K562 (cell line): Measurements from ENCODE around the gene ADCY5. TPM values are rescaled to one million over a fixed set of nuclear protein-coding genes. Genes with fewer than 3 reads are reported as not detected.

Experiments used
- ATAC-seq: fragments of 200-7000 bp; cut with Tn5 transposase; 3 replicates; pipeline ENCODE4 v1.9.1; 2020; ENCODE audit warnings: moderate library complexity
- BruUV-seq: library from RNA; stranded (reverse); fragments of 400-500 nt; replicated peaks from 2 replicates; lab custom pipeline; 2021; lab: Mats Ljungman, UMichigan
- CTCF ChIA-PET: fragments of 300-600 bp; formaldehyde crosslinking; extraction: SDS; loops from one replicate; lab custom pipeline; 2021; ENCODE audit warnings: low intra/inter-chr PET ratio; lab: Yijun Ruan, JAX
- POLR2A ChIA-PET: fragments of 300-600, 350-650 bp; sonication (Branson Sonifier 250); formaldehyde crosslinking; extraction: SDS; loops from one replicate; lab custom pipeline; 2021; ENCODE audit warnings: antibody characterized with exemption, inconsistent platforms; lab: Yijun Ruan, JAX
- DNase-seq, 4 experiments: peaks; one replicate each; pipeline versions ENCODE4 v3.0.0 to v3.0.0-alpha.2; 2011 to 2018; ENCODE audit warnings: low spot score in 3 of 4, mixed read lengths in 3 of 4; ENCODE audit errors: extremely low read depth in 1 of 4
- FAIRE-seq: peaks from 2 replicates; lab custom pipeline; 2011; peaks lifted over from hg19 to GRCh38; lab: Jason Lieb, UNC
- H2AFZ ChIP-seq: 2 replicates; pipeline ENCODE4 v1.6.0; 2011; ENCODE audit warnings: low read depth, low read length, control low read depth, inconsistent platforms
- H3K27ac ChIP-seq: fragments of 200-600 bp; 3 replicates; pipeline ENCODE4 v1.8.0; 2011; ENCODE audit warnings: low read depth, mild to moderate bottlenecking, control low read depth, inconsistent platforms, low read length, moderate library complexity, mixed read lengths; ENCODE audit errors: extremely low read depth
- H3K27me3 ChIP-seq, 2 experiments: fragments of 300-600 bp in 1 of 2; 2 replicates in 1 of 2; 3 replicates in 1 of 2; pipeline versions ENCODE4 v1.6.0 to v1.8.0; 2011; ENCODE audit warnings: inconsistent platforms in 2 of 2, low read length in 2 of 2, mild to moderate bottlenecking in 1 of 2, mixed read lengths in 1 of 2, moderate library complexity in 1 of 2; ENCODE audit not compliant: control insufficient read depth in 2 of 2, insufficient read depth in 2 of 2
- H3K36me3 ChIP-seq: fragments of 300-600 bp; 3 replicates; pipeline ENCODE4 v1.8.0; 2011; ENCODE audit warnings: mild to moderate bottlenecking, low read length, inconsistent platforms; ENCODE audit not compliant: control insufficient read depth, insufficient read depth
- H3K4me1 ChIP-seq, 2 experiments: fragments of 200-600 bp in 1 of 2; replicated peaks in 1 of 2; 2 replicates in 1 of 2; 3 replicates in 1 of 2; pipeline versions ENCODE4 v1.5.1 to v1.8.0; 2011; ENCODE audit warnings: inconsistent platforms in 2 of 2, low read length in 2 of 2, mild to moderate bottlenecking in 1 of 2, mixed read lengths in 1 of 2, moderate library complexity in 1 of 2; ENCODE audit not compliant: control insufficient read depth in 2 of 2, insufficient read depth in 2 of 2
- H3K4me2 ChIP-seq: 2 replicates; pipeline ENCODE4 v1.6.1; 2011; ENCODE audit warnings: low read length, control low read depth, inconsistent platforms, mixed read lengths; ENCODE audit not compliant: insufficient read depth
- H3K4me3 ChIP-seq: fragments of 200-600 bp; sonication (generic), shearing (Covaris generic); 2 replicates; pipeline ENCODE4 v1.5.1; 2016; ENCODE audit warnings: control low read depth, inconsistent platforms
- H3K79me2 ChIP-seq: fragments of 200-600 bp; 3 replicates; pipeline ENCODE4 v1.8.0; 2011; ENCODE audit warnings: low read length, inconsistent platforms; ENCODE audit not compliant: control insufficient read depth, insufficient read depth
- H3K9ac ChIP-seq, 2 experiments: 2 replicates each; pipeline versions ENCODE4 v1.6.0 to v1.6.1; 2011; ENCODE audit warnings: low read depth in 2 of 2, low read length in 2 of 2, control low read depth in 1 of 2, inconsistent platforms in 1 of 2, mild to moderate bottlenecking in 1 of 2, mixed read lengths in 1 of 2; ENCODE audit not compliant: insufficient read depth in 1 of 2
- H3K9me1 ChIP-seq: one replicate; pipeline ENCODE4 v1.6.0; 2011; ENCODE audit warnings: inconsistent platforms, mild to moderate bottlenecking, low read length, moderate library complexity; ENCODE audit not compliant: control insufficient read depth, insufficient read depth
- H3K9me3 ChIP-seq: replicated peaks from 2 replicates; pipeline ENCODE4 v1.5.1; 2011; ENCODE audit warnings: low read depth, low read length, inconsistent platforms; ENCODE audit not compliant: control insufficient read depth, insufficient read depth
- H4K20me1 ChIP-seq: replicated peaks from 2 replicates; pipeline ENCODE4 v1.6.1; 2011; ENCODE audit warnings: low read length, inconsistent platforms, mixed read lengths; ENCODE audit not compliant: control insufficient read depth, insufficient read depth
- ATF6 ChIP-seq: sonication (generic); formaldehyde crosslinking; IDR thresholded peaks from 2 replicates; pipeline ENCODE4 v1.4.0; 2020; ENCODE audit warnings: mild to moderate bottlenecking, missing genetic modification reagents
- CBX1 ChIP-seq: sonication (generic); IDR thresholded peaks from 2 replicates; pipeline ENCODE4 v1.6.1; 2016; ENCODE audit warnings: antibody characterized with exemption, low read depth, mild to moderate bottlenecking
- CREB3L1 ChIP-seq: fragments of 450-650 bp; IDR thresholded peaks from 2 replicates; pipeline ENCODE4 v1.6.1; 2014; ENCODE audit warnings: low read depth, mild to moderate bottlenecking, moderate library complexity, borderline replicate concordance
- CTCF ChIP-seq, 3 experiments: IDR thresholded peaks in 2 of 3; conservative IDR thresholded peaks in 1 of 3; 2 replicates each; pipeline ENCODE4 v1.5.1; 2011 to 2012; ENCODE audit warnings: low read length in 3 of 3, mild to moderate bottlenecking in 3 of 3, control low read depth in 2 of 3, improper control_type of control experiment in 1 of 3, inconsistent platforms in 1 of 3, low read depth in 1 of 3, mixed read lengths in 1 of 3, moderate library complexity in 1 of 3; ENCODE audit not compliant: insufficient read depth in 2 of 3
- HNRNPL ChIP-seq: fragments of 200-400 bp; formaldehyde crosslinking; IDR thresholded peaks from 2 replicates; pipeline ENCODE4 v1.6.1; 2017; ENCODE audit warnings: low read depth, mild to moderate bottlenecking, low read length
- IRF9 ChIP-seq: fragments of 450-650 bp; IDR thresholded peaks from 2 replicates; pipeline ENCODE4 v1.6.1; 2016; ENCODE audit warnings: missing biosample characterization, missing genetic modification characterization
- NFRKB ChIP-seq: fragments of 450-650 bp; IDR thresholded peaks from 2 replicates; pipeline ENCODE4 v1.6.1; 2016; ENCODE audit warnings: low read depth
- NONO ChIP-seq, 2 experiments: fragments of 200-400 bp in 1 of 2; fragments of 450-650 bp in 1 of 2; formaldehyde crosslinking in 1 of 2; IDR thresholded peaks; 2 replicates each; pipeline ENCODE4 v1.6.1; 2017; ENCODE audit warnings: low read depth in 2 of 2, mild to moderate bottlenecking in 2 of 2, moderate library complexity in 2 of 2, low read length in 1 of 2
- ZNF232 ChIP-seq: sonication (generic); formaldehyde crosslinking; IDR thresholded peaks from 2 replicates; pipeline ENCODE4 v1.8.0; 2022; ENCODE audit warnings: mild to moderate bottlenecking, missing genetic modification reagents
- ZNF277 ChIP-seq: fragments of 250-450 bp; sonication (Bioruptor Pico); IDR thresholded peaks from 2 replicates; pipeline ENCODE4 v1.8.0; 2022; ENCODE audit warnings: inconsistent platforms, mild to moderate bottlenecking, moderate library complexity, borderline replicate concordance
- ZNF444 ChIP-seq: fragments of 250-450 bp; sonication (Bioruptor Pico); IDR thresholded peaks from 2 replicates; pipeline ENCODE4 v1.4.0; 2020; ENCODE audit warnings: mild to moderate bottlenecking, moderate library complexity
- ZNF75A ChIP-seq: fragments of 450-650 bp; formaldehyde crosslinking; IDR thresholded peaks from 2 replicates; pipeline ENCODE4 v1.4.0; 2020; ENCODE audit warnings: mild to moderate bottlenecking
- WGBS: fragments of 100-300 bp; shearing (Covaris generic); methylation state at CpG from one replicate; pipeline ENCODE4 v1.1.6; 2016; ENCODE audit warnings: low coverage, mixed read lengths; ENCODE audit not compliant: insufficient coverage; ENCODE audit errors: missing lambda C conversion rate; 5-methylcytosine and 5-hydroxymethylcytosine counted together
- in situ Hi-C: fragments of 300-500 bp; cut with MboI; formaldehyde crosslinking; loops from 4 replicates; pipeline ENCODE4 v1.15.0; 2018; ENCODE audit warnings: inconsistent platforms, mixed read lengths
- intact Hi-C: fragments of 100-400 bp; cut with micrococcal nuclease; formaldehyde crosslinking; loops from 2 replicates; pipeline ENCODE4 v1.14.2; 2022
- polyA plus RNA-seq, 8 experiments: library from polyadenylated mRNA; depleted of rRNA in 4 of 8; stranded (reverse) in 5 of 8; unstranded in 3 of 8; fragments of >200 nt; fragmentation: Nextera tagmentation in 2 of 8; fragmentation: Illumina TruSeq in 1 of 8; extraction: Ambion mirVana in 2 of 8; extraction: Trizol in 1 of 8; gene quantifications; 2 replicates each; pipeline versions ENCODE4 v1.2.1 to v1.2.3, GENCODE V29; 2011 to 2014; ENCODE audit warnings: inconsistent platforms in 1 of 8, missing spikeins in 1 of 8
- total RNA-seq, 7 experiments: library from RNA; depleted of rRNA in 6 of 7; stranded (reverse); fragments of >200 nt in 6 of 7; fragmentation: Illumina TruSeq in 2 of 7; extraction: Trizol in 2 of 7; gene quantifications; 2 replicates each; pipeline versions ENCODE4 v1.2.1 to v1.2.3, GENCODE V29; 2011 to 2021; ENCODE audit warnings: low replicate concordance in 1 of 7

Gene ADCY5
- total and polyA plus RNA-seq, 9 of the 15 experiments (the other 6 are each of a cell fraction or from before 2014, with no cell fraction given), result under 0.01 TPM; not detected in 8

GRCh38 chr3:123481722-123482457 is 33.0 kb upstream of the ADCY5 start (continued):
- TF ChIP-seq NFRKB, result no peak
- TF ChIP-seq CBX1, result no peak
- TF ChIP-seq ZNF277 (CRISPR knock-in tag), result no peak
- TF ChIP-seq ATF6 (CRISPR knock-in tag), result no peak

GRCh38 chr3:123481071-123481470 is 32.2 kb upstream of the ADCY5 start:
- H3K79me2 ChIP-seq, result no peaks in the 10 kb centered on the region
- intact Hi-C loops, result no loop called here
- no peak overlapping the region for H3K4me3 ChIP-seq
- POLR2A ChIA-PET, result no interaction called here
- H2AFZ ChIP-seq, result no peak overlapping the region
- H3K9ac ChIP-seq, result no peak overlapping the region
- H3K9me1 ChIP-seq, result no peaks in the 10 kb centered on the region
- no peaks in the 10 kb centered on the region for H3K9me3 ChIP-seq
- no peaks in the 10 kb centered on the region for H3K36me3 ChIP-seq
- no peak overlapping the region for H3K4me2 ChIP-seq
- H3K27me3 ChIP-seq, result peaks cover 7 to 50% of the 10 kb centered on the region in 2 experiments; a peak in 4 of 5 replicates
- H3K27ac ChIP-seq, result no peak overlapping the region
- 6% methylated on average over 7 of the region's 7 CpGs for WGBS
- ATAC-seq, result no peak
- DNase-seq, result no peak
- FAIRE-seq, result no peak
- in situ Hi-C loops, result no loop called here
- no peaks in the 10 kb centered on the region for H3K4me1 ChIP-seq
- BruUV-seq, result no TSS peak
- H4K20me1 ChIP-seq, result no peaks in the 10 kb centered on the region
- CTCF ChIA-PET, result no interaction called here
- no peak for TF ChIP-seq ZNF232 (CRISPR knock-in tag)
- no peak for TF ChIP-seq HNRNPL
- no peak for TF ChIP-seq ZNF75A (CRISPR knock-in tag)
- no peak for TF ChIP-seq CREB3L1
- no peak for TF ChIP-seq ZNF444
- TF ChIP-seq IRF9 (tag), result no peak
- TF ChIP-seq CTCF (IDR thresholded peaks at IDR 0.05 in 2 of 3, conservative IDR thresholded peaks at IDR 0.05 in 1 of 3; ENCODE audit: insufficient read depth in 2 of 3, low read depth in 1 of 3, low read length in 3 of 3), result no peak
- TF ChIP-seq NONO (IDR thresholded peaks at IDR 0.05; ENCODE audit: low read depth in 2 of 2, low read length in 1 of 2), result no peak
